Endothelial cell of umbilical vein (primary cell): ENCODE measurements around the gene COL26A1. TPM values are rescaled to one million over a fixed set of nuclear protein-coding genes. Genes with fewer than 3 reads are reported as not detected.

Source experiments
- BruUV-seq: library from RNA; stranded (reverse); fragments of 400-500 nt; replicated peaks from 2 replicates; lab custom pipeline; 2021; lab: Mats Ljungman, UMichigan
- CTCF ChIA-PET: fragments of 300-600, 350-600 bp; sonication (Branson Sonifier 250); formaldehyde crosslinking; loops from one replicate; lab custom pipeline; 2021; ENCODE audit warnings: antibody characterized with exemption, inconsistent platforms; lab: Charles Lee
- POLR2A ChIA-PET: fragments of 300-600, 350-600 bp; sonication (Branson Sonifier 250); formaldehyde crosslinking; loops from one replicate; lab custom pipeline; 2021; ENCODE audit warnings: antibody characterized with exemption, inconsistent platforms; lab: Charles Lee
- DNase-seq: peaks from one replicate; pipeline ENCODE4 v3.0.0-alpha.2; 2011; ENCODE audit warnings: low read depth, low spot score
- FAIRE-seq: peaks from 2 replicates; lab custom pipeline; 2011; peaks lifted over from hg19 to GRCh38; lab: Jason Lieb, UNC
- H2AFZ ChIP-seq: 2 replicates; pipeline ENCODE4 v1.6.0; 2012; ENCODE audit warnings: low read depth, low read length, control low read depth, inconsistent platforms
- H3K27ac ChIP-seq: 2 replicates; pipeline ENCODE4 v1.5.1; 2011; ENCODE audit warnings: low read depth, mild to moderate bottlenecking, control low read depth, low read length, moderate library complexity; ENCODE audit not compliant: insufficient read depth
- H3K27me3 ChIP-seq, 2 experiments: 2 replicates each; pipeline versions ENCODE4 v1.6.0 to v1.6.1; 2011; ENCODE audit warnings: low read length in 2 of 2, mixed read lengths in 1 of 2; ENCODE audit not compliant: control insufficient read depth in 2 of 2, insufficient read depth in 2 of 2
- H3K36me3 ChIP-seq, 2 experiments: 2 replicates in 1 of 2; 3 replicates in 1 of 2; pipeline ENCODE4 v1.5.1; 2011; ENCODE audit warnings: low read length in 2 of 2, mild to moderate bottlenecking in 1 of 2, moderate library complexity in 1 of 2; ENCODE audit not compliant: control insufficient read depth in 2 of 2, insufficient read depth in 2 of 2; ENCODE audit errors: extremely low read depth in 1 of 2
- H3K4me1 ChIP-seq: 3 replicates; pipeline ENCODE4 v1.5.1; 2011; ENCODE audit warnings: mild to moderate bottlenecking, low read length; ENCODE audit not compliant: control insufficient read depth, insufficient read depth; ENCODE audit errors: extremely low read depth
- H3K4me2 ChIP-seq: 2 replicates; pipeline ENCODE4 v1.6.1; 2011; ENCODE audit warnings: low read length, control low read depth, mixed read lengths; ENCODE audit not compliant: insufficient read depth
- H3K4me3 ChIP-seq, 3 experiments: fragments of 200-600 bp in 1 of 3; sonication (generic), shearing (Covaris generic) in 1 of 3; replicated peaks in 1 of 3; 2 replicates each; pipeline ENCODE4 v1.5.1; 2011 to 2016; ENCODE audit warnings: control low read depth in 3 of 3, low read length in 3 of 3, mild to moderate bottlenecking in 2 of 3, inconsistent platforms in 1 of 3, low read depth in 1 of 3, moderate library complexity in 1 of 3; ENCODE audit not compliant: insufficient read depth in 1 of 3
- H3K79me2 ChIP-seq: 2 replicates; pipeline ENCODE4 v1.6.0; 2012; ENCODE audit warnings: low read length, inconsistent platforms; ENCODE audit not compliant: control insufficient read depth, insufficient read depth
- H3K9ac ChIP-seq: replicated peaks from 2 replicates; pipeline ENCODE3; 2011; ENCODE audit warnings: low read length, control low read depth; ENCODE audit not compliant: insufficient read depth; ENCODE audit errors: extremely low read depth
- H3K9me1 ChIP-seq: replicated peaks from 3 replicates; pipeline ENCODE4 v1.6.0; 2011; ENCODE audit warnings: mild to moderate bottlenecking, low read length; ENCODE audit not compliant: control insufficient read depth, insufficient read depth; ENCODE audit errors: extremely low read depth
- H3K9me3 ChIP-seq: replicated peaks from 2 replicates; pipeline ENCODE4 v1.5.1; 2012; ENCODE audit warnings: low read length, inconsistent platforms; ENCODE audit not compliant: control insufficient read depth, insufficient read depth
- H4K20me1 ChIP-seq: replicated peaks from 2 replicates; pipeline ENCODE3; 2011; ENCODE audit warnings: mild to moderate bottlenecking, low read length; ENCODE audit not compliant: control insufficient read depth, insufficient read depth; ENCODE audit errors: extremely low read depth
- EZH2 ChIP-seq: IDR thresholded peaks from 2 replicates; pipeline ENCODE4 v1.6.1; 2012; ENCODE audit warnings: borderline replicate concordance, low read depth, mild to moderate bottlenecking, moderate library complexity, low read length, inconsistent platforms; ENCODE audit not compliant: severe bottlenecking
- FOS ChIP-seq: IDR thresholded peaks from 2 replicates; pipeline ENCODE4 v1.6.1; 2011; ENCODE audit warnings: mild to moderate bottlenecking, low read length, moderate library complexity, borderline replicate concordance; ENCODE audit not compliant: insufficient read depth
- GATA2 ChIP-seq: IDR thresholded peaks from 2 replicates; pipeline ENCODE4 v1.7.0; 2011; ENCODE audit warnings: low read depth, mild to moderate bottlenecking, moderate library complexity, mixed read lengths, low read length; ENCODE audit not compliant: insufficient read length, insufficient read depth
- JUN ChIP-seq: IDR thresholded peaks from 2 replicates; pipeline ENCODE4 v1.6.1; 2011; ENCODE audit warnings: borderline replicate concordance, low read depth; ENCODE audit not compliant: insufficient read length, insufficient read depth
- MYC ChIP-seq: IDR thresholded peaks from one replicate; pipeline ENCODE4 v1.6.1; 2011; ENCODE audit warnings: mild to moderate bottlenecking, low read depth, low read length
- POLR2A ChIP-seq: IDR thresholded peaks from 2 replicates; pipeline ENCODE4 v1.6.1; 2012; ENCODE audit warnings: low read depth, mild to moderate bottlenecking, control low read depth, low read length
- POLR2AphosphoS5 ChIP-seq: IDR thresholded peaks from 2 replicates; pipeline ENCODE4 v1.6.1; 2012; ENCODE audit warnings: low read depth, mild to moderate bottlenecking, control low read depth, low read length, moderate library complexity; ENCODE audit not compliant: insufficient read depth
- dilution Hi-C: fragments of 300-500 bp; cut with MboI; formaldehyde crosslinking; loops from one replicate; pipeline ENCODE4 v1.15.0; 2019; ENCODE audit warnings: low sequenced_read_pairs; ENCODE audit not compliant: extremely low pct_ligation_motif_present
- intact Hi-C: fragments of 100-400 bp; cut with micrococcal nuclease; formaldehyde crosslinking; loops from one replicate; pipeline ENCODE4 v1.10.0; 2022
- polyA plus RNA-seq, 4 experiments: library from polyadenylated mRNA; depleted of rRNA in 3 of 4; stranded (reverse) in 3 of 4; unstranded in 1 of 4; fragments of >200 nt; gene quantifications; 2 replicates each; pipeline versions ENCODE4 v1.2.1 to v1.2.3, GENCODE V29; 2011 to 2012; ENCODE audit warnings: missing spikeins in 1 of 4
- total RNA-seq: library from RNA; stranded (reverse); gene quantifications from 2 replicates; pipeline ENCODE4 v1.2.3, GENCODE V29; 2021
- TF ChIP-seq, protein P1 (sequence below), 2 donors: IDR thresholded peaks; 1 replicate in 1 of 2; 2 replicates in 1 of 2; pipeline ENCODE4 v1.5.1; 2011; ENCODE audit warnings: low read length in 2 of 2, mild to moderate bottlenecking in 2 of 2, moderate library complexity in 2 of 2, control low read depth in 1 of 2, inconsistent platforms in 1 of 2, low read depth in 1 of 2; ENCODE audit not compliant: insufficient read depth in 1 of 2; ENCODE audit errors: extremely low read depth in 1 of 2
- TF ChIP-seq, protein P2 (sequence below): IDR thresholded peaks from 2 replicates; pipeline ENCODE4 v1.6.1; 2011; ENCODE audit not compliant: insufficient read depth, insufficient read length

The COL26A1 gene
- total and polyA plus RNA-seq, 2 donors (not counting 3 experiments of a cell fraction or from before 2014, with no cell fraction given): not detected

DNA sequence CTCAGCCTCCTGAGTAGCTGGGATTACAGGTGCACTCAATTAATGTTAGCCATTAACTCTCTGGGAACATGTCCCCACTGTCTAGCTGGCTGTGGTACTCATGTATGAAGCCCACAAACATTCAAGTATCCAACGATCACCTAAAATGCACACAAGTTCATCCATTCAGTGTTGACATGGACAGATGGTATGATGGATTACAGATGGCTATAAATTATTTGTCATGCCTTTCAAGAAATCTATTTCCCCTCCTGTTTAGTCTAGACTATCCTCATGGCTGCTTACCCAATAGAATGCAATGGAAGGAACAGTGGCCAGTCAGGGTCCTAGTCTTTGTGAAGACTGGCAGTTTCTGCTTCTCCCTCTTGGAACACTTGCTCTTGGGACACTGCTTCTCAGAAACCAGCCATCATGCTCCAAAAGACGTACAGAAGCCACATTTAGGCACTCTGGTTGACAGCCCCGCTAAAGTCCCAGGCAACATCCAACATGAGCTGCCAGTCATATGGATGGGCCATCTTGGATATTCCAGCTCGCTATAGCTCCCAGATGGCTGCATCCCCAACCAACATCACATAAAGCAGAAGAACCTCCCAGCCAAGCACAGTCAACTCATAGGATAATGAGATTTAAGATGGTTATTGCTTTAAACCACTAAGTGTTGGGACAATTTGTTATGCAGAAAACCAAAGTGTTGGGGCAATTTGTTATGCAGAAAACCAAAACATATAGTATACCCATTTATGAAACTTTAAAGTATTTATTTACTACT is 233.3 kb downstream of the COL26A1 start:
- intact Hi-C loops (no loop called here), dilution Hi-C loops (no loop called here)
- Histone ChIP-seq H4K20me1 (no peaks in the 10 kb centered on the region), H3K4me3 (no peak overlapping the region), H3K27me3 (peaks cover 0 to 5% of the 10 kb centered on the region in 2 experiments), H3K9me3 (no peaks in the 10 kb centered on the region), H3K79me2 (no peaks in the 10 kb centered on the region), H3K9ac (no peak overlapping the region), H2AFZ (no peak overlapping the region), H3K9me1 (no peaks in the 10 kb centered on the region), H3K27ac (no peak overlapping the region), H3K36me3 (no peaks in the 10 kb centered on the region), H3K4me2 (no peak overlapping the region), H3K4me1 (no peaks in the 10 kb centered on the region)
- FAIRE-seq (peak; percentile 35), DNase-seq (no peak)
- no peak for TF ChIP-seq POLR2A
- no peak for TF ChIP-seq JUN
- TF ChIP-seq, protein P1, sequence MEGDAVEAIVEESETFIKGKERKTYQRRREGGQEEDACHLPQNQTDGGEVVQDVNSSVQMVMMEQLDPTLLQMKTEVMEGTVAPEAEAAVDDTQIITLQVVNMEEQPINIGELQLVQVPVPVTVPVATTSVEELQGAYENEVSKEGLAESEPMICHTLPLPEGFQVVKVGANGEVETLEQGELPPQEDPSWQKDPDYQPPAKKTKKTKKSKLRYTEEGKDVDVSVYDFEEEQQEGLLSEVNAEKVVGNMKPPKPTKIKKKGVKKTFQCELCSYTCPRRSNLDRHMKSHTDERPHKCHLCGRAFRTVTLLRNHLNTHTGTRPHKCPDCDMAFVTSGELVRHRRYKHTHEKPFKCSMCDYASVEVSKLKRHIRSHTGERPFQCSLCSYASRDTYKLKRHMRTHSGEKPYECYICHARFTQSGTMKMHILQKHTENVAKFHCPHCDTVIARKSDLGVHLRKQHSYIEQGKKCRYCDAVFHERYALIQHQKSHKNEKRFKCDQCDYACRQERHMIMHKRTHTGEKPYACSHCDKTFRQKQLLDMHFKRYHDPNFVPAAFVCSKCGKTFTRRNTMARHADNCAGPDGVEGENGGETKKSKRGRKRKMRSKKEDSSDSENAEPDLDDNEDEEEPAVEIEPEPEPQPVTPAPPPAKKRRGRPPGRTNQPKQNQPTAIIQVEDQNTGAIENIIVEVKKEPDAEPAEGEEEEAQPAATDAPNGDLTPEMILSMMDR (IDR thresholded peaks at IDR 0.05; ENCODE audit: extremely low read depth in 1 of 2, insufficient read depth in 1 of 2, low read depth in 1 of 2, low read length in 2 of 2): no peak
- no peak for TF ChIP-seq EZH2
- TF ChIP-seq, protein P2, sequence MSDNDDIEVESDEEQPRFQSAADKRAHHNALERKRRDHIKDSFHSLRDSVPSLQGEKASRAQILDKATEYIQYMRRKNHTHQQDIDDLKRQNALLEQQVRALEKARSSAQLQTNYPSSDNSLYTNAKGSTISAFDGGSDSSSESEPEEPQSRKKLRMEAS: no peak
- TF ChIP-seq FOS: no peak
- TF ChIP-seq GATA2: no peak
- TF ChIP-seq POLR2AphosphoS5: no peak
- TF ChIP-seq MYC: no peak
- ChIA-PET POLR2A (no interaction called here), CTCF (interaction anchor here (1.2 to 1.6 kb wide), 2 partner anchors 52 to 54 kb away, joined by 3 read pairs; no protein-coding TSS in a partner anchor)
- no TSS peak for BruUV-seq
